Skin epidermis (tissue), 12 donors: Measurements from ENCODE around the gene BRD2.
"Not testable (repeated sequence)": the region's sequence is repeated elsewhere in the genome, so short reads cannot be mapped to it uniquely, and the experiment has no call there.

Experiments used
- H3K27ac ChIP-seq, 21 experiments: fragments of 200-600 bp; sonication (generic) in 11 of 21; one replicate each; pipeline ENCODE4 v1.5.0; 2020; ENCODE audit warnings: mild to moderate bottlenecking in 3 of 21, inconsistent platforms in 2 of 21, moderate library complexity in 2 of 21
- H3K4me3 ChIP-seq, 7 experiments: fragments of 200-600 bp; sonication (generic) in 2 of 7; one replicate each; pipeline ENCODE4 v1.5.0; 2020; ENCODE audit warnings: inconsistent platforms in 2 of 7, mild to moderate bottlenecking in 2 of 7, moderate library complexity in 1 of 7

The BRD2 gene

DNA sequence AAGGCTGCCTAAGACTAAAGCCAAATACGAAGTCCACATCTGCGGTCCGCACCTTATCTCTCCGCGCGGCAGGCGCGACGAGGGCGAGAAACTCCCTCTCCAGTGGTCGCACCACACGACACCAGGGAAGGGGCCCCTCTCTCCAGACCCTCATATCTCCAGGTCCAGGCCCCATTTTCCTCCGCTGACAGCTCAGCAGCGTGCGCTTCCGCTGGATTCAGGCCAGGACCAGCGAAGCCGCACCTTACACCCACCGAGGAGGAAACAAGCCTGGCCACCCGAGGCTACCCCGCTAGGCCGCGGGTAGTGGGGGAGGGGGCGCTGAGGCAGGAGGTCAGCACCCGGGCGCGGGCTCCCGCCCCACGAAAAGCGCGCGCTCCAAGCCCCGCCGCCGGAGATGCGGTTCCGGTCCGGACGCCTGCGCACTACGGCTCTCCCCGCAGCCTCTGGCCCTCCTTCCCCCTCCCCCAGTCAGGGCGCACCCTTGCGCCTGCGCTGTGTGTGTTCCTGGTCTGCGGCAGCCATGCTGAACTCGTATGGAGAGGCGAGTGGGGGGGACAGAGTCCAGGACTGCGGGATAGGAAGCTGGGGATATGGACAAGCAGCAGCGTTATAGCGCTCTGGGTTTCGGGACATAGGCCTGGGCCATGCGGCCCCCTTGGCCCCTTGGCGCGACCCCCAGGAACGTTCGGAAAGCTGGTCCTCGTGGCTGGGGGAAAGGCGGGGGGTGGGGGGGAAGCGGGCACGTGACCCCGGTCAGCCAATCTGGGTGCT, at the start of gene BRD2:
TSS of gene BRD2 (plus strand) at position 502 of the 774 bp plus-strand sequence. CDS start 4,305 bp downstream, outside the sequence.
- peak within 1 kb of the TSS; percentile 97 to 100 (median 100) for H3K27ac ChIP-seq
- peak within 1 kb of the TSS; percentile 47 to 98 (median 90) for H3K4me3 ChIP-seq

DNA sequence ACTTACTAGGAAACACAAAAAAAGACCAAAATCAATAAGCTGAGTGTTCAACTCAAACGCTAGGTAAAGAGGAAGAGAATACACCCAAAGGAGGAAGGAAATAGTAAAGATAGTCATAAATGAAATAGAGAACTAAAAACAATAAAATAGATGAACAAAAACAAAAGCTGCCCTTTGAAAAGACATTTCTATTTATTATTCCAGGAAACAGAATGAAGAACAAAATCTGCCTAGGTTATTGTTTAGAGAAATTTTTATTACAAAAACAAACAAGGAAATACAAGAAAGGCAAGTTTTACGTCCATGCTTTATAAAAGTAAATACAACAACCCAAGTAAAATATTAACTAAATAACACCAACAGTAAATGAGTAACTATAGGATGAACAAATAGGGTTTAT, 47.7 kb upstream of the BRD2 start:
- H3K27ac ChIP-seq = no peak overlapping the region

DNA sequence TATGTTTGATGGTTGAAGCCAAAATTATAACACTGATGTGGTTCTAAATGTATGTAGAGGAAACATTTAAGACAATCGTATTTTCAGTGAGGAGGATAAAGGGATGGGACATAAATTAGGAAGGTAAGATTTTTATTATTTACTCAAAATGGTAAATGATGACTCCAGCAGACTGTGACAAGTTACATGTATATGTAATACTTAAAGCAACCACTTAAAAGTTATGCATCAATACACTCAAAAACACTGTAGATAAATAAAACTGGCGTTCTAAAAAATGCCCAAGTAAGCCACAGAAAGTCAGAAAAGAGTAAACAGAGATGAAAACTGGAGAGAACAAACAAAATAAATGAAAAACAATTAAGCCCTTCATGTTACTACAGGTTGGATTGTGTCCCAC, 46.3 kb upstream of the BRD2 start:
- H3K27ac ChIP-seq = no peak overlapping the region
- no peak overlapping the region for H3K4me3 ChIP-seq

More for the DNA sequence above, 47.7 kb upstream of the BRD2 start:
- no peak overlapping the region for H3K4me3 ChIP-seq

DNA sequence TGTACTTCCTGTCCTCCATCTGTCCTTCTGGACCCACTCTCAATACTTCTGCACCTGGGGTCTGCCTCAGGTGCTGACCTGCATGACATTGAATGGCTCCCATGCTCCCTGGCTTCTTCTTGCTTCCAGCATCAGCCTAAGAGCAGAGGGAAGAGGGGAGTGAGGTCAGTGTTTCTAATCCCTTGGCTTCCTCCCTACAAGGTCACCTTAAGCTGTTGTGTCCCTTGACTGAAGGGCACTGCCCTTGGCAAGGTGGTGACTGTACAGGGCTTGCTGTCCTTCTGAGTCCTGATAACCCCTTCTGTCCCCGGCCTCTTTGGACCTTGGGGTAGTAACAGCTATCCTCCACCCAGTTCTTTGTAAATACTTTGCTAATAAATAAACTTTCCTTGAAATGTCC, 37.2 kb upstream of the BRD2 start:
- Histone ChIP-seq H3K27ac (no peak overlapping the region), H3K4me3 (no peak overlapping the region)

DNA sequence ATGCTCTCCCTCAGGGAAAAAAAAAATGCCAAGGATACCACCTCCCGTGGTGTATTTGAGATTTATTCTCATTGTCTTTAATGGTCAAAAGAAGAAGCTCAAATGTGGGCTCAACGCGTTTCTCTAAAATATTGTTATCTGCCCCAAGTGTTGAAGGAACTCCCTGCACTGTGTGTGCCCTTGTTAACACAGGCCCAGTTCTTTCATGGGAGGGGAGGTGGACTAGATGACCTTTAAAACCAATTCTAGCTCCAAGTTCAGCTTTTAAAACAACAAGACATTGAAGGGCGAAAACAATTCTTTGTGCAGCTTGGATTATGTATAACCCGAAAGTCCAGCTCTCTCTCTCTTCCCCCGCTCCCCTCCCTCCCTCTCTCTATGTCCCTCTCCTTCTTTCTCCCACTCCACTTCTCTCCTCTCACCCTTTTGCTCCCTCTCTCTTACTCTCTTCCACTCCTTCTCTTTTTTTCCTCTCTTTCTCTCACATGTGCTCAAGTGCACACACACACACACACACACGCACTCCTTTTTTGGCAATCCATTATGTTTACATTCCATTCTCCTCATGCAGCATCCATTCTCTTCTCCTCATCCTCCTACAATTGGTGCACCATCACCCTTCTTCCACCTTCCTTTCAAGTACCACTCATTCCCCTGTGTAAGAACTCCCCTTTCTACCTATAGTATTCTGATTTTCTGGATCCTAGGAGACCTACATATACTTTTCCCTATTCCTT, 36.1 kb upstream of the BRD2 start:
- no peak overlapping the region for H3K27ac ChIP-seq
- no peak overlapping the region for H3K4me3 ChIP-seq

DNA sequence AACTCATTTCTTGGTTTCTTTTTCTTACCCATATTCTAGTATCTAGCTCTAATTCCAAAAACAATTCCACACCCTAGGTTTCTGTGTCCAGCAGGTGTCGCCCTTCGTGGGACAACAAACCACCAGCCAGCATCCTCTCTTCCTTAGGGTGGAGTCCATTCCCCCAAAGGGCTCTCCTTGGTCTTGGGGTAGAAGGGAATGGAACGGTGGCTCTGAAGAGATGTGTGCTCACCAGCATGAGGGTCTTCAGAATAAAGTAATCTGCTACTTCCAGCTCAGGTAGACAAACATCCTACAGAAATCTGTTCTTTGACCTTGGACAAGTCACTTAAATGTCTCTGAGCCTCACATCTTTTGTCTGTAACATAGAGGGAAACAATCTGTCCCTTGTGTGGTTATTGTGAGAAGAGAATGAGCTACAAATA, 34.7 kb upstream of the BRD2 start:
- H3K27ac ChIP-seq = peak overlapping the region in 1 of 21 experiments; percentile 35
- no peak overlapping the region for H3K4me3 ChIP-seq

DNA sequence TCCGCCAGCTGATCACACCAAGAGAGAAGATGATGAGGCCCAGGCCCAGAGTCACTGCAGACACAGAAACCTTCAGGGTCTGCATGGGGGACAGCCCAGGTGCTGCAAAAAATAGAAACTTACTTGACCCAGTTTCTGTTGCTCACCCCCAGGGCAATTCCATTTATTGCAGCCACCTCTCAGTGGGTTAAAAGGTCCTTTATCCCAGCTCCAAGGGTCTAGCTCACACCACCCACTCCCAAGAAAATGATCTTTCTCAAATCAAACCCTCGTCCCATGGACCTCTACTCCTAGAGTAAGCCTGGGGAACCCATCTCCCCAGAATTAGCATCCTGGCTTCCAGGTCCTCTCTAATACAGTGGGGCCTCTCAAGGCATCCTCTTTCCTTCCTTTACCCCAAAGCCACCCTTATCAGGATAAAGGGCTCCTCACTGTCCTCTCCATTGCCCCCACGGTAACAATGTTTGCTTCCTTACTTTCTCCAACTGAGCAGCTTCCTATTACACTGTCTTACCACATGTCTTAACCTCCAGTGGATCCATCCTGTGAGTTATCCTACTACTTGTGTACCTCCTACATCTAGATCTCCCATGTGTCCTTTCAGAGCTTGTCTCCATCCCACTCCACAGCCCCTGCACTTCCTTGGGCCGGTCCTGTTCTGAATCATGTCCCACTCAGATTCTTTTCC, 32.7 kb upstream of the BRD2 start:
- H3K4me3 ChIP-seq = no peak overlapping the region
- peak overlapping the region in 2 of 21 experiments; percentile 3 to 4 for H3K27ac ChIP-seq

DNA sequence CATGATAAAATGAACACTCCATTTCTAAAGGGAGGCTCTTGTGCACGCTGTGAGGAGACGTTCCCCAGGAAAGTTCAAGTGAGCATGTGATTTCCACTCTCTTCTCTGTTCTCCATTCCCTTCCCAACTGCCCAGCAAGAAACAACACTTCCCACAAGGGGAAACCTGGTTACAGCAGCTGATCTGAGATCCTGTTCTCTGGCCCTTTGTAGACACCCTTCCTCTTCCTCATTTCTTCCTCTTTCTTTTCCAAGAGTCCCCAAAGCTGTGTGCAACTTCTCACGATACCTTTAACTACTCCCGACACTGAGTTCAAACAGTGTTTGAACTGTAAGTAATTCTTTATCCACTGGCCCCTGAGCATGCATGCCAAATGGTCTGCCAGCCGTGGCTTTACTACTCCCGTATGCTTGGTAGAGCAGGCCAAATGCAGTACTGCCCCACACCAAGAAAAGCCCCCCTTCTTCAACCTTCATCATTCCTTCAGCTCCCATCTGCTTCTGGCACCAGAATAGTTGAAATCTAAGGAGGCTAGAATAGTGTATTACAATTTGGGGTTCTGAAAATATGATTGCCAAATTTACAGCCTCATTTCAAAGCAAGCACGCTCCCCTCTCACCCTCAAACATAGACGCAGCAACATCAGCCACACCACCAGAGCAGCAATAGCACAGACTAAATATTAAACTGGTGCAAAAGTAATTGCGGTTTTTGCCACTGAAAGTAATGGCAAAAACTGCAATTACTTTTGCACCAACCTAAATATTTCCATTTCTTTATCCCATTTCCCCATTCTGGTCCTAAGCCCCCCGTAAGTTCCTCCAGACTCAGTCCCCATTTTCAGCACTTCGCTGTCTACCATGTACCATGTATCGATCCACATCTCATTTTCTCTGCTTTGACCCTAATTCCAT, 31.9 kb upstream of the BRD2 start:
- H3K4me3 ChIP-seq = no peak overlapping the region
- peak overlapping the region in 6 of 21 experiments; percentile 2 to 43 (median 22) for H3K27ac ChIP-seq

DNA sequence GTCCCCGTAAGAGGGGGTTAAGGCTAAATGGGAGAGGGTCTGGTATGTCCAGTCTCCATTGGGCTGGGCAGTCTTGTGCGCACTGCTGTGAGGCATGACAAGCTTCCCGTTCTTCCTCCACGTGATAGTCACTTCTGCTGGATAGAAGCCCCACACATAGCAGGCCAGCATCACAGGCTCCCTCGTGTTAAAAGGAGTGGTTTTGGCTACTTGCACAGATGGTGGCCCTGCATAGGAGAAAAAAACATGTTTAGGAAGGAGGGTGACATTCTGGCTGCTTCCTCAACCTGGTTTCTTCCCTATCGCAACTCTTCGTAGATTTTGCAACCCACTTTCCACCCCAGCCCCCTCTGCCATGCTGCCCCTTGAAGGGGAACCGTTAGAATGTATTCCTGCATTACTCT, 31.2 kb upstream of the BRD2 start:
- no peak overlapping the region for H3K4me3 ChIP-seq
- peak overlapping the region in 4 of 21 experiments; percentile 2 to 97 (median 22) for H3K27ac ChIP-seq

DNA sequence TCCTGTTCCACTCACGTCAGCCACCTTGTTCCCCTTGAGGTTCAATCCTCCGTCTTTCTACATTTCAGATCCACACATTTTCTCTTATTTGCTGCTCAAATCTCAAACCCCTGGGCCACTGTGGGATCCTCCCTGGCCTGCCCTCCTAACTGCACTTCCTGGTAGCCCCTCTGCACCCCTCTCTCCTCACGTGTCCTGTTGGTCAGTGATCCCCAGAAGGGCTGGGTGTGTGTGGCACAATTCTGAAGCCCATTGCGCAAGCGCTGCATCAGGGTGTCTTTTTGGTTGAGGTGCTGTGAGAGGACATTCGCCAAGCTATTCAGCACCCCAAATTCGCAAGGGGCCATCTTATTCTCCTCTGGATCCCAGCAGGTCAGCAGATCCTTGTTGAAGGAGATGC, 29.9 kb upstream of the BRD2 start:
- peak overlapping the region in 5 of 21 experiments; percentile 6 to 97 (median 24) for H3K27ac ChIP-seq
- H3K4me3 ChIP-seq = peak overlapping the region in 3 of 7 experiments; percentile 10 to 44 (median 31)

DNA sequence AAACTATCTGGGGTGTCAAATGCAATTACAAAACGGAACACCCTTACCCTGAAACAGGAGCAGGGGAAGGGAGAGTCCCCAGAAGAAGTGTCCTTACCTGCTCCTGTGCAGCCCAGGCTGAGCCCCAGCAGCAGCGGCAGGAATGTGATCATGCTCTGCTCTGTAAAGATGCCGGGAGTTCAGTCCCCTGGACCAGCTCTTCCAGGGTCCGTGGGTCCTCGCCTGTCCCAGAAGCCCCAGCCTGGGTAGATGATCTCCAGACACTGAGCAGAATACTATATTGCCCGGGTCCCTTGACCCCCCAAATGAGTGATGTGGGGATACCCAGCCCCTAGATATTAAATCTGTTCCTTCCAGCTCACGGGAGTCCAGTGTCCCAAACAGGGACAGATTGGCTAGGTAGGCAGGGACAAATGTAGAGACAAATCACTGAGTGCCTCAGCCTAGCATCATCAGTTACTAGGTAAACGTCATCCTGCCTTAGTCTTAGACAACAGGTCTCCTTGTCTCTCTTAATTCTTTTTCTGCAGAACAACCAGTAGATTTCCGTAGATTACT, 27.7 kb upstream of the BRD2 start, which contains the start of gene HLA-DMB:
TSS of gene HLA-DMB (minus strand) at position 373 of the 558 bp plus-strand sequence. CDS start at position 152, 221 bp downstream.
- H3K27ac ChIP-seq = peak within 1 kb of the TSS; percentile 27 to 98 (median 80)

DNA sequence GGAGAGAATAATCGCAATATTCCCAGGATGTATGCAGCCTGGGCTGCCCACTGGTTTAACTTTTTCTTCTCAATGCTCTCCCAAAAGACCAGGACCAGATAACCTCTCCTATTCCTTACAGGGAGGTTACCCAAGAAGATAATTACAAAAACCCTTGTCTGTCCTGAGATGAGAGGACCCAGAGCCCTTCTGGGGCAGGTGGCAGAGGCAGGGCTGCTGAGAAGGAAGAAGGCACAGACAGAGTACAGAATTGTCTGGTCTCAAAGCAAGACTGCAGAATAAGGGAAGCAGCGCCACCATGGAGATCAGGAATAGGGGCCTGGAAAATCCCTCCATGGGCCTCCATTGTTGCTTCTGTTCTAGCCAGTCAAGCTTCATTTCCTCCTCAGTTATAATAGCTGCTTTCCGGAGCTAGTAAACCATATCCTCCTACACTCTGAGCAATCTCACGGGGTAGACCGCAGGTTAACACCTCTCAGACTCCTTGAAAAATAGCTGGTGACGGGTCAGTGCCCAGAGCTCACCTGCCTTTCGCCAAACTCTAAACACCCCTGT, 27.1 kb upstream of the BRD2 start:
- Histone ChIP-seq H3K4me3 (peak overlapping the region in 3 of 7 experiments; percentile 31 to 48 (median 44)), H3K27ac (peak overlapping the region; percentile 4 to 98 (median 80))

More for the DNA sequence above, 27.7 kb upstream of the BRD2 start, which contains the start of gene HLA-DMB:
- H3K4me3 ChIP-seq = peak within 1 kb of the TSS; percentile 21 to 48 (median 39)

DNA sequence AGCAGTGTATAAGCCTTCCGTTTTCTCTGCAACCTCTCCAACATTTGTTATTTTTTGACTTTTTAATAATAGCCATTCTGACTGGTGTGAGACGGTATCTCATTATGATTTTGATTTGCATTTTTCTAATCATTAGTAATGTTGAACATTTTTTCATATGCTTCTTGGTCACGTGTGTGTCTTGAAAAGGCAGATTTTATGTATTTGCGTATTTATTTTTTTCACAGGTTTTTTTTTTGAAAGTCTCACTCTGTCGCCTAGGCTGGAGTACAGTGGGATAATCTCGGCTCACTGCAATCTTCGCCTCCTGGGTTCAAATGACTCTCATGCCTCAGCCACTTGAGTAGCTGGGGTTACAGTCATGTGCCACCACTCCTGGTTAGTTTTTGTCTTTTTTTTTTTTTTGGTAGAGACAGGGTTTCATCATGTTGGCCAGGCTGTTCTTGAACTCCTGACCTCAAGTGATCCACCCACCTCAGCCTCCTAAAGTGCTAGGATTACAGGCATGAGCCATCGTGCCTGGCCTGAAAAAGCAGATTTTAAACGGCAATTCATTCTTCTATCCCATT, 25.8 kb upstream of the BRD2 start:
- H3K4me3 ChIP-seq = not testable (repeated sequence)
- H3K27ac ChIP-seq = peak overlapping the region in 9 of 21 experiments; percentile 8 to 97 (median 78)

DNA sequence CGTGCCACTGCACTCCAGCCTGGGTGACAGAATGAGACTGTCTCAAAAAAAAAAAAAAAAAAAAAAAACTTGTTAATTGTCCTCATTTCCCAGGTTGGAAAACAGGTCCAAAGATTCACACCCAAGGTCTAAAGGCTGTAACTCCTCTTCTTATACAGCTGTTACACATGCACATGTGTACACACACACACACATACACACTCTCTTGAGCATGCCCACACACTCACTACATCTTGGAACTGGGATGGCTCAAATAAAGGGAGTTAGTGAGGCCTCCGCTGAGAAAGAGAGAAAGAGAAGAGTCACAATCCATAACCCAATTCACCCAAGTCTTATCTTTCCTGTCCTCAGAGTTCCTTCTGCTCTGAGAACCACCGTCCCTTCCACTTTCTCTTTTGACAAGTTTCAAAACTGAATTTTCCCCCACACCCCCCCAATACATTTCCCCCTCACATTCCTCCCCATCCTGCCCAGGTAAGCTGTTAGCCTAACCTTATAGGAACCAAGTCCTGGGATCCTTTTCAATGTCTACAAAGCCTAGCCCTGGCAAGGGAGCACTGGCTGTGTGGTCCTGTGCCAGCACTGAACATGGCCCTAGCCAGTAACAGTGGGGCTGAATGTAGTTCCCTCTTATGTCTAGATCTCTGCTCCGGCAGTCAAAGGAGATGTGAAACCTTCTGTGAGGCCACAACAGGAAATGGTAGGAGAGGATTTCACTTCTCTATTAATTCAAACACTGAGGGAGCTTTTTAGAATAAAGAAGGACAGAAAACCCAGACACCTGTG, 24.3 kb upstream of the BRD2 start:
- Histone ChIP-seq H3K4me3 (peak overlapping the region in 1 of 7 experiments; percentile 8), H3K27ac (peak overlapping the region in 14 of 21 experiments; percentile 8 to 97 (median 69))

DNA sequence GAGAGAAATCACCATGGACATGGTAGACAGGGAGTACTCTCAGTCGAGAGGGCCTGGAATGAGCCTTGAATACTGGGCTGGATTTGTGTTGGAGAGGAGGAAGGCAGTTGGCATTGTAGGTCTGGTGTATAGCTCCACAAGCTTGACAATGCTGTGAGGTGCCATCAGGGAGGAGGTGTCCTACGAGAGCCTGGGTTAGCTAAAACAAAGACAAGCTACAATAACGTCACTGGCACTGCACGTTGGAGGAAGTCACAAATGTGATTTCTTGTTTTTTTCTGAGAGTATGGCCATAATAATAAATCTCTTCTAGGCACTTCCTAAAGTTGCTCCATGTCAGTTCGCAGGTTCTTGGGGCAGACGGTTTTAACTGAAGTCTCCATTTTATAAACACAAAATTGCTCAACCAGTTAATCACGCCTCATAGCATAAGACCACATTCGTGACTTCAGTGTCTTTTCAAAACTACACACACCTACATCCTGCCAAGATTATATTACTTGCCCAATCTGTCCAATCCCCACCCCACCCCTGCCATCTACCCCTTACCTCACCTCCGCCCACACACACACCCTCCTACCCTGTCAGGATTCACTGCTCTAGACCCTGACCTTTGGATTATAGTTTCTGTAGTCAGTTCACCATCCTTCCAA, 23.2 kb upstream of the BRD2 start:
- no peak overlapping the region for H3K4me3 ChIP-seq
- H3K27ac ChIP-seq = peak overlapping the region in 12 of 21 experiments; percentile 8 to 97 (median 75)

DNA sequence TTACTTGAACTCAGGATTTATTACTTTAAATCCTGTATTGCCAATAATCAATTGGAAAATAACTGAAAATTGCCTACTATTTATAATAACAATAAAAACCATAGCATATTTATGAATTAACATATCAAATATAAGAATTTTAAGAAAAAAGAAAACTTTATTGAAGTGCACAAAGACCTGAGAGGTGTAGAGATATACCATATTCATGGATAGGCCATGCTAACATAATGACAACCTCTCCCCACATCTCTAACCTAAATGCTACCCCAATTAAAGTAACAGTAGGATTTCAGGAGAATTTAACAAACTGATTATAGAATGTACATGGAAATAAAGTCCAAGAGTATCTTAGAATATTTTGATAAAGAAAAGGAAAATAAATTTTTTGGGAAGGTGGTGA, 22.4 kb upstream of the BRD2 start:
- peak overlapping the region in 6 of 21 experiments; percentile 16 to 97 (median 75) for H3K27ac ChIP-seq
- H3K4me3 ChIP-seq = no peak overlapping the region
